WTC11 (cell line): ENCODE results near the gene MYH14. TPM values are rescaled to one million over a fixed set of nuclear protein-coding genes. Genes with fewer than 3 reads are reported as not detected.

Experiments used
- ATAC-seq: fragments of 200-7000 bp; cut with Tn5 transposase; 2 replicates; pipeline ENCODE4 v1.10.0; 2021; ENCODE audit warnings: mild to moderate bottlenecking, moderate library complexity
- CTCF ChIA-PET: fragments of 300-600 bp; sonication (Branson Sonifier 250); formaldehyde crosslinking; loops from one replicate; lab custom pipeline; 2021; ENCODE audit warnings: antibody characterized with exemption; lab: Charles Lee
- POLR2A ChIA-PET: fragments of 350-600 bp; sonication (Branson Sonifier 250); formaldehyde crosslinking; loops from one replicate; lab custom pipeline; 2021; ENCODE audit warnings: antibody characterized with exemption; lab: Charles Lee
- DNase-seq: peaks from one replicate; pipeline ENCODE4 v3.0.0; 2021; ENCODE audit warnings: low spot score
- H3K27ac Mint-ChIP-seq: 2 replicates; pipeline ENCODE4 v1.8.0; 2021; ENCODE audit warnings: mixed read lengths
- H3K27me3 Mint-ChIP-seq: 2 replicates; pipeline ENCODE4 v1.8.0; 2021; ENCODE audit warnings: low read depth, mild to moderate bottlenecking, moderate library complexity, mixed read lengths
- H3K36me3 Mint-ChIP-seq: 2 replicates; pipeline ENCODE4 v1.8.0; 2021; ENCODE audit warnings: mixed read lengths
- H3K4me1 Mint-ChIP-seq: 2 replicates; pipeline ENCODE4 v1.8.0; 2022; ENCODE audit warnings: mixed read lengths
- H3K4me3 Mint-ChIP-seq: 2 replicates; pipeline ENCODE4 v1.8.0; 2021; ENCODE audit warnings: mild to moderate bottlenecking, moderate library complexity, mixed read lengths
- H3K9me3 Mint-ChIP-seq: 2 replicates; pipeline ENCODE4 v1.8.0; 2021; ENCODE audit warnings: mixed read lengths
- ATF1 ChIP-seq: sonication (generic); formaldehyde crosslinking; IDR thresholded peaks from 2 replicates; pipeline ENCODE4 v1.8.1; 2023; ENCODE audit warnings: mild to moderate bottlenecking, moderate library complexity, missing genetic modification reagents
- CREM ChIP-seq: sonication (generic); formaldehyde crosslinking; IDR thresholded peaks from 2 replicates; pipeline ENCODE4 v1.8.1; 2022; ENCODE audit warnings: mild to moderate bottlenecking, missing genetic modification reagents, moderate library complexity
- JAZF1 ChIP-seq: fragments of 250-450 bp; sonication (Bioruptor Pico); IDR thresholded peaks from 2 replicates; pipeline ENCODE4 v1.9.0; 2021; ENCODE audit warnings: moderate library complexity, mild to moderate bottlenecking, inconsistent platforms
- JUN ChIP-seq: sonication (generic); formaldehyde crosslinking; IDR thresholded peaks from 2 replicates; pipeline ENCODE4 v1.8.0; 2023; ENCODE audit warnings: mild to moderate bottlenecking, missing genetic modification reagents
- NFYB ChIP-seq: sonication (generic); formaldehyde crosslinking; conservative IDR thresholded peaks from 2 replicates; pipeline ENCODE4 v1.8.0; 2022; ENCODE audit warnings: low read depth, missing genetic modification reagents
- NR1H2 ChIP-seq: sonication (generic); formaldehyde crosslinking; IDR thresholded peaks from 2 replicates; pipeline ENCODE4 v1.9.0; 2021; ENCODE audit warnings: mild to moderate bottlenecking, moderate library complexity, missing genetic modification reagents
- OVOL2 ChIP-seq: fragments of 250-450 bp; sonication (Bioruptor Pico); IDR thresholded peaks from 2 replicates; pipeline ENCODE4 v1.9.0; 2021; ENCODE audit warnings: mild to moderate bottlenecking, borderline replicate concordance
- RORB ChIP-seq: fragments of 250-450 bp; sonication (Bioruptor Pico); IDR thresholded peaks from 2 replicates; pipeline ENCODE4 v1.9.0; 2021; ENCODE audit warnings: mild to moderate bottlenecking
- SMAD4 ChIP-seq: sonication (generic); formaldehyde crosslinking; IDR thresholded peaks from 2 replicates; pipeline ENCODE4 v1.8.0; 2022; ENCODE audit warnings: mild to moderate bottlenecking, missing genetic modification reagents
- SP1 ChIP-seq: sonication (generic); formaldehyde crosslinking; conservative IDR thresholded peaks from 2 replicates; pipeline ENCODE4 v1.8.1; 2022; ENCODE audit warnings: missing genetic modification reagents
- TCF7 ChIP-seq: sonication (generic); formaldehyde crosslinking; IDR thresholded peaks from 2 replicates; pipeline ENCODE4 v1.8.0; 2022; ENCODE audit warnings: mild to moderate bottlenecking, low read depth, missing genetic modification reagents, moderate library complexity
- TEAD1 ChIP-seq: sonication (generic); formaldehyde crosslinking; IDR thresholded peaks from 2 replicates; pipeline ENCODE4 v1.8.0; 2022; ENCODE audit warnings: mild to moderate bottlenecking, missing genetic modification reagents
- ZBTB21 ChIP-seq: sonication (generic); formaldehyde crosslinking; IDR thresholded peaks from 2 replicates; pipeline ENCODE4 v1.8.1; 2023; ENCODE audit warnings: mild to moderate bottlenecking, missing genetic modification reagents, borderline replicate concordance
- ZNF121 ChIP-seq: sonication (generic); formaldehyde crosslinking; IDR thresholded peaks from 2 replicates; pipeline ENCODE4 v1.8.0; 2023; ENCODE audit warnings: missing genetic modification reagents
- ZNF138 ChIP-seq: sonication (generic); formaldehyde crosslinking; conservative IDR thresholded peaks from 2 replicates; pipeline ENCODE4 v1.8.1; 2022; ENCODE audit warnings: mild to moderate bottlenecking, moderate library complexity, missing genetic modification reagents
- ZNF263 ChIP-seq: sonication (generic); formaldehyde crosslinking; IDR thresholded peaks from 2 replicates; pipeline ENCODE4 v1.8.1; 2022; ENCODE audit warnings: low read depth, mild to moderate bottlenecking, moderate library complexity, missing genetic modification reagents
- ZNF317 ChIP-seq: sonication (generic); formaldehyde crosslinking; IDR thresholded peaks from 2 replicates; pipeline ENCODE4 v1.8.1; 2023; ENCODE audit warnings: low read depth, mild to moderate bottlenecking, moderate library complexity, missing genetic modification reagents, borderline replicate concordance
- ZNF396 ChIP-seq: fragments of 250-450 bp; sonication (Bioruptor Pico); IDR thresholded peaks from 2 replicates; pipeline ENCODE4 v1.8.0; 2021; ENCODE audit warnings: mild to moderate bottlenecking, moderate library complexity, borderline replicate concordance
- ZNF416 ChIP-seq: fragments of 250-450 bp; sonication (Bioruptor Pico); IDR thresholded peaks from 2 replicates; pipeline ENCODE4 v1.9.0; 2021; ENCODE audit warnings: mild to moderate bottlenecking, inconsistent platforms
- total RNA-seq: library from RNA; stranded (reverse); gene quantifications from 3 replicates; pipeline ENCODE4 v1.2.3, GENCODE V29; 2021
- TF ChIP-seq, protein P1 (sequence below): sonication (generic); formaldehyde crosslinking; IDR thresholded peaks from 2 replicates; pipeline ENCODE4 v1.8.1; 2022; ENCODE audit warnings: mild to moderate bottlenecking, missing genetic modification reagents, moderate library complexity, borderline replicate concordance
- TF ChIP-seq, protein P2 (sequence below): fragments of 250-450 bp; sonication (Bioruptor Pico); conservative IDR thresholded peaks from 2 replicates; pipeline ENCODE4 v1.9.0; 2021; ENCODE audit warnings: mild to moderate bottlenecking
- TF ChIP-seq, protein P3 (sequence below): sonication (generic); formaldehyde crosslinking; conservative IDR thresholded peaks from 2 replicates; pipeline ENCODE4 v1.8.1; 2023; ENCODE audit warnings: mild to moderate bottlenecking, low read depth, missing genetic modification reagents, moderate library complexity
- TF ChIP-seq, protein P4 (sequence below): sonication (generic); formaldehyde crosslinking; IDR thresholded peaks from 2 replicates; pipeline ENCODE4 v1.8.1; 2022; ENCODE audit warnings: low read depth, missing genetic modification reagents, borderline replicate concordance
- TF ChIP-seq, protein P5 (sequence below): fragments of 250-450 bp; sonication (Bioruptor Pico); IDR thresholded peaks from 2 replicates; pipeline ENCODE4 v1.9.0; 2021; ENCODE audit warnings: moderate library complexity, mild to moderate bottlenecking, inconsistent platforms, borderline replicate concordance
- TF ChIP-seq, protein P6 (sequence below): sonication (generic); formaldehyde crosslinking; IDR thresholded peaks from 2 replicates; pipeline ENCODE4 v1.8.0; 2022; ENCODE audit warnings: mild to moderate bottlenecking, missing genetic modification reagents

Gene MYH14
- total RNA-seq, 1 experiment from 2014 or later: 25.8 TPM

DNA sequence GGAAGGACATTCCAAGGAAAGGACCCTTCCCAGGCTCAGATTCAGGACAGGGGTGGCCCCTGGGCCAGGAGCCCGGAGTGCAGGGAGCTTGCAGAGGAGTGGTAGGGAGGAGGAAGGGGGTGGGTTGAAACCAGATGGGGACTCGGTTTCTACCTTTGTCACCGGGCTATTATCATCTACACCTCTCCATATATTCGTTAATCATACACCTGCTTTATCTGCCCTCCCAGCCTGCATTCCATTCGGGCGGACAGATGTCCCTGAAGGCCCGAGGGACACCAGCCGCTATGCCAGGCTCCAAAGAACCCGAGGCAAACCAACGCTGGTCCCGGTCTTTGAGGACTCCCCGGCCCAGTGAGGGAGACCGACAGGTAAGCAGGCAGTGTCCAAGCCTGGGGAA is 15.5 kb upstream of the MYH14 start (continued):
- no peak for TF ChIP-seq ZNF138 (CRISPR knock-in tag)
- TF ChIP-seq TCF7 (CRISPR knock-in tag): no peak
- TF ChIP-seq ZNF121 (CRISPR knock-in tag): no peak
- TF ChIP-seq ATF1 (CRISPR knock-in tag): no peak
- TF ChIP-seq ZNF263 (CRISPR knock-in tag): no peak
- no peak for TF ChIP-seq CREM (CRISPR knock-in tag)
- TF ChIP-seq RORB (CRISPR knock-in tag): no peak
- TF ChIP-seq, protein P1, sequence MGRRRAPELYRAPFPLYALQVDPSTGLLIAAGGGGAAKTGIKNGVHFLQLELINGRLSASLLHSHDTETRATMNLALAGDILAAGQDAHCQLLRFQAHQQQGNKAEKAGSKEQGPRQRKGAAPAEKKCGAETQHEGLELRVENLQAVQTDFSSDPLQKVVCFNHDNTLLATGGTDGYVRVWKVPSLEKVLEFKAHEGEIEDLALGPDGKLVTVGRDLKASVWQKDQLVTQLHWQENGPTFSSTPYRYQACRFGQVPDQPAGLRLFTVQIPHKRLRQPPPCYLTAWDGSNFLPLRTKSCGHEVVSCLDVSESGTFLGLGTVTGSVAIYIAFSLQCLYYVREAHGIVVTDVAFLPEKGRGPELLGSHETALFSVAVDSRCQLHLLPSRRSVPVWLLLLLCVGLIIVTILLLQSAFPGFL (CRISPR knock-in tag): no peak
- TF ChIP-seq, protein P2, sequence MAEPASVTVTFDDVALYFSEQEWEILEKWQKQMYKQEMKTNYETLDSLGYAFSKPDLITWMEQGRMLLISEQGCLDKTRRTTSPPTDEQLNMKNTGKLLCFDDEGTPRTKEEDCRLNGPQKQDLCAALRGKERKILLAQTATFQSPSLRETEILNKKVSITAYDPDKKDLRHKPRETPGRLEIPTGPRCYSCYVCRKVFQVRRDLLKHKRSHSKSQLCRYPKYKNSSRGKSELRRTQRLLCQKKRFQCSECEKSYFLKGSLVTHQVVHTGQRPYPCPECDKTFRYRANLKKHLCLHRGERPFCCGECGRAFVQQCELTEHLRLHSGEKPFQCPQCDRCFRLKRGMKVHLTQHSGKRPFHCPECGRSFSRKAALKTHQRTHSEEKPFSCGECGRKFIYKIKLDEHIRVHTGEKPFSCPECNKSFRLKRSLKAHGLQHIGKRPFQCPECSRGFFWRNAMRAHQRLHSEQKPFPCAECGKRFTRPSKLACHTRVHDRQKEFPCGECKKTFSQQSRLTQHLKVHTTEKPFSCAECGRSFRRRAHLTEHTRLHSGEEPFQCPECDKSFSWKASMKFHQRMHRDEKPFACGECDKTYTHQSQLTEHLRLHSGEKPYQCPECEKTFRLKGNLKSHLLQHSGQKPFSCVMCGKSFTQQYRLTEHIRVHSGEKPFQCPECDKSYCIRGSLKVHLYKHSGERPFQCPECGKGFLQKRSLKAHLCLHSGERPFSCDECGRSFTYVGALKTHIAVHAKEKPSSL (CRISPR knock-in tag): no peak
- no peak for TF ChIP-seq OVOL2 (CRISPR knock-in tag)
- TF ChIP-seq NR1H2 (CRISPR knock-in tag): no peak
- no peak for TF ChIP-seq JAZF1
- TF ChIP-seq, all 79 proteins: peak for 0

DNA sequence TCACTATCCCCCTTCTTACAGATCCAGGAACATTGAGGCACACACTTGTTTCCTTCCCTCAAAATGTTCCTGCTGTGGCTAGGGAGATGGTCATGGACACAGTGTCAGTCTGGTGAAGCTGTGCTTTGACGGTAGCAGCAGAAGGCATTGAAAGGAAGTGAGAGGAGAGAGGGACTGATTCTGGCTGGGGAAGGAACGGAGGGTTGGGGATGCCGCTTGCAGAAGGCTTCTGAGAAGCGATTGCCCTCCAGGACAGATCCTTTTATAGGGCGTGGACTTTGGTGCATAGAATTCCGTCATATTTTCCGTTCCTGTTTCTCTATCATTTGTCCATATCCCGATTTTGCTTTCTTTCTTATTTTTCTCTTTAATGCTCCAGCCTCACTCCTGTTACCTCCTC is 14.1 kb upstream of the MYH14 start:
- Mint-ChIP-seq H3K27ac (no peak overlapping the region), H3K4me3 (no peak overlapping the region), H3K9me3 (peaks cover 7% of the 10 kb centered on the region; the same call in 1 of the 2 replicates), H3K27me3 (peaks cover 15% of the 10 kb centered on the region), H3K36me3 (no peaks in the 10 kb centered on the region), H3K4me1 (no peaks in the 10 kb centered on the region)
- POLR2A ChIA-PET: no interaction called here
- CTCF ChIA-PET: no interaction called here
- TF ChIP-seq, protein P3, sequence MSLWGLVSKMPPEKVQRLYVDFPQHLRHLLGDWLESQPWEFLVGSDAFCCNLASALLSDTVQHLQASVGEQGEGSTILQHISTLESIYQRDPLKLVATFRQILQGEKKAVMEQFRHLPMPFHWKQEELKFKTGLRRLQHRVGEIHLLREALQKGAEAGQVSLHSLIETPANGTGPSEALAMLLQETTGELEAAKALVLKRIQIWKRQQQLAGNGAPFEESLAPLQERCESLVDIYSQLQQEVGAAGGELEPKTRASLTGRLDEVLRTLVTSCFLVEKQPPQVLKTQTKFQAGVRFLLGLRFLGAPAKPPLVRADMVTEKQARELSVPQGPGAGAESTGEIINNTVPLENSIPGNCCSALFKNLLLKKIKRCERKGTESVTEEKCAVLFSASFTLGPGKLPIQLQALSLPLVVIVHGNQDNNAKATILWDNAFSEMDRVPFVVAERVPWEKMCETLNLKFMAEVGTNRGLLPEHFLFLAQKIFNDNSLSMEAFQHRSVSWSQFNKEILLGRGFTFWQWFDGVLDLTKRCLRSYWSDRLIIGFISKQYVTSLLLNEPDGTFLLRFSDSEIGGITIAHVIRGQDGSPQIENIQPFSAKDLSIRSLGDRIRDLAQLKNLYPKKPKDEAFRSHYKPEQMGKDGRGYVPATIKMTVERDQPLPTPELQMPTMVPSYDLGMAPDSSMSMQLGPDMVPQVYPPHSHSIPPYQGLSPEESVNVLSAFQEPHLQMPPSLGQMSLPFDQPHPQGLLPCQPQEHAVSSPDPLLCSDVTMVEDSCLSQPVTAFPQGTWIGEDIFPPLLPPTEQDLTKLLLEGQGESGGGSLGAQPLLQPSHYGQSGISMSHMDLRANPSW (CRISPR knock-in tag): no peak
- TF ChIP-seq NFYB (CRISPR knock-in tag) (no peak), CREM (CRISPR knock-in tag) (no peak), ZNF317 (CRISPR knock-in tag) (no peak)
- DNase-seq (no peak), ATAC-seq (no peak)

DNA sequence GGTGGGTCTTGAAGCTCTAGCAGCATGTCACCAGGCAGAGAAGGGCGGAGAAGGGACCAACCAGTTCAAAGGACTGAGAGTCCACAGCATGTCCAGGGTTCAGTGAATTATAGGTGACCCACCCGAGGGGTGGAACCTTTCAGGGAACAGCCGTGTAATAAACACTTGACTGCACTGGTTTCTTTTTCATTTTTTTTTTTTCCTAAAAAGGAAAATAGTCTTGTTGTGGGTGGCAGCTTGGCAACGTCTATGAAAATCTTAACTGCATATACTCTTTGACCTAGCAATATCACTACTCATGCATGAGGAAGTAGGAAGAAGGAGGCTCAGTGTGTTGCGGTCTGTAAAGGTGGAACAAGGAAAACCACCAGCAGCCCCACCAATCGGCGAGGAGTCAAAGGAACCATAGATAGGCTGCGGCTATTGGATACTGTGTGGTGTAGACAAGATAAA is 13.0 kb upstream of the MYH14 start:
- H3K9me3 Mint-ChIP-seq: peaks cover 7% of the 10 kb centered on the region; the same call in 1 of the 2 replicates
- no peak for TF ChIP-seq SP1 (CRISPR knock-in tag)
- TF ChIP-seq ZNF416 (CRISPR knock-in tag): no peak
- TF ChIP-seq ZNF396 (CRISPR knock-in tag): no peak
- no peak for TF ChIP-seq ZBTB21 (CRISPR knock-in tag)
- no peak for TF ChIP-seq SMAD4 (CRISPR knock-in tag)
- no peak for TF ChIP-seq TEAD1 (CRISPR knock-in tag)
- TF ChIP-seq, protein P4, sequence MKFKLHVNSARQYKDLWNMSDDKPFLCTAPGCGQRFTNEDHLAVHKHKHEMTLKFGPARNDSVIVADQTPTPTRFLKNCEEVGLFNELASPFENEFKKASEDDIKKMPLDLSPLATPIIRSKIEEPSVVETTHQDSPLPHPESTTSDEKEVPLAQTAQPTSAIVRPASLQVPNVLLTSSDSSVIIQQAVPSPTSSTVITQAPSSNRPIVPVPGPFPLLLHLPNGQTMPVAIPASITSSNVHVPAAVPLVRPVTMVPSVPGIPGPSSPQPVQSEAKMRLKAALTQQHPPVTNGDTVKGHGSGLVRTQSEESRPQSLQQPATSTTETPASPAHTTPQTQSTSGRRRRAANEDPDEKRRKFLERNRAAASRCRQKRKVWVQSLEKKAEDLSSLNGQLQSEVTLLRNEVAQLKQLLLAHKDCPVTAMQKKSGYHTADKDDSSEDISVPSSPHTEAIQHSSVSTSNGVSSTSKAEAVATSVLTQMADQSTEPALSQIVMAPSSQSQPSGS (CRISPR knock-in tag): no peak
- TF ChIP-seq, protein P5, sequence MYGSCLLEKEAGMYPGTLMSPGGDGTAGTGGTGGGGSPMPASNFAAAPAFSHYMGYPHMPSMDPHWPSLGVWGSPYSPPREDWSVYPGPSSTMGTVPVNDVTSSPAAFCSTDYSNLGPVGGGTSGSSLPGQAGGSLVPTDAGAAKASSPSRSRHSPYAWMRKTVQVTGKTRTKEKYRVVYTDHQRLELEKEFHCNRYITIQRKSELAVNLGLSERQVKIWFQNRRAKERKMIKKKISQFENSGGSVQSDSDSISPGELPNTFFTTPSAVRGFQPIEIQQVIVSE (CRISPR knock-in tag): no peak
- TF ChIP-seq, protein P6, sequence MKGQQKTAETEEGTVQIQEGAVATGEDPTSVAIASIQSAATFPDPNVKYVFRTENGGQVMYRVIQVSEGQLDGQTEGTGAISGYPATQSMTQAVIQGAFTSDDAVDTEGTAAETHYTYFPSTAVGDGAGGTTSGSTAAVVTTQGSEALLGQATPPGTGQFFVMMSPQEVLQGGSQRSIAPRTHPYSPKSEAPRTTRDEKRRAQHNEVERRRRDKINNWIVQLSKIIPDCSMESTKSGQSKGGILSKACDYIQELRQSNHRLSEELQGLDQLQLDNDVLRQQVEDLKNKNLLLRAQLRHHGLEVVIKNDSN (CRISPR knock-in tag): no peak
- no peak for TF ChIP-seq JUN (CRISPR knock-in tag)
- DNase-seq (no peak), ATAC-seq (no peak)
- ChIA-PET POLR2A (no interaction called here), CTCF (interaction anchor here (1.1 kb wide), 1 partner anchor 40 kb away, joined by 4 read pairs; no protein-coding TSS in a partner anchor)
- no peaks in the 10 kb centered on the region for H3K36me3 Mint-ChIP-seq
- no peak overlapping the region for H3K27ac Mint-ChIP-seq
- H3K4me1 Mint-ChIP-seq: no peaks in the 10 kb centered on the region
- peaks cover 21% of the 10 kb centered on the region for H3K27me3 Mint-ChIP-seq
- H3K4me3 Mint-ChIP-seq: no peak overlapping the region
